Measurements from ENCODE around the gene GALNT9.

GRCh38 chr12:132251310-132251709, 78.1 kb downstream of the GALNT9 start:
- no peak for TF ChIP-seq EP300 (conservative IDR thresholded peaks at IDR 0.05; ENCODE audit: poor library complexity, severe bottlenecking)
- no peak for TF ChIP-seq REST (IDR thresholded peaks at IDR 0.05; ENCODE audit: borderline replicate concordance)
- no peak for TF ChIP-seq CTCF (IDR thresholded peaks at IDR 0.05; ENCODE audit: poor library complexity, severe bottlenecking)
- TF ChIP-seq RAD21 (conservative IDR thresholded peaks at IDR 0.05), result no peak
- no peak for TF ChIP-seq EZH2 (IDR thresholded peaks at IDR 0.05; ENCODE audit: borderline replicate concordance, insufficient read depth, low read length, poor library complexity, severe bottlenecking)
- TF ChIP-seq POLR2AphosphoS5 (IDR thresholded peaks at IDR 0.05), result no peak
- no peak for TF ChIP-seq SMC3 (conservative IDR thresholded peaks at IDR 0.05; ENCODE audit: poor library complexity)
